ENCODE data around the gene TEKT2. TPM values are rescaled to one million over a fixed set of nuclear protein-coding genes. Genes with fewer than 3 reads are reported as not detected.

The TEKT2 gene
- total and polyA plus RNA-seq, 2 of the 4 experiments (the other 2 are of a cell fraction), result 0.18 TPM; not detected in 1

- dilution Hi-C loops (cut with HindIII; ENCODE audit: low sequenced_read_pairs, unreplicated experiment), result no loop called here
- Histone ChIP-seq H3K4me1 (ENCODE audit: control insufficient read depth, insufficient read depth, low read length) (peaks cover 26% of the 10 kb centered on the region), H3K56ac (ENCODE audit: extremely low read depth, insufficient read depth, low read length) (no peak overlapping the region), H2BK5ac (ENCODE audit: low read depth, low read length, poor library complexity, severe bottlenecking) (peak overlapping the region; percentile 91), H3K23ac (ENCODE audit: low read depth, low read length) (no peak overlapping the region), H4K5ac (ENCODE audit: low read depth, low read length) (no peak overlapping the region), H3K9me1 (ENCODE audit: insufficient read depth, low read length) (peaks cover 35% of the 10 kb centered on the region), H2BK120ac (ENCODE audit: low read depth, low read length) (peak overlapping the region; percentile 44; the same call in 1 of the 2 replicates), H3K9me3 (ENCODE audit: control insufficient read depth, insufficient read depth, low read length) (no peaks in the 10 kb centered on the region), H2AFZ (replicated peaks; ENCODE audit: low read length, poor library complexity) (no peak overlapping the region), H3K4me2 (ENCODE audit: low read depth, low read length) (no peak overlapping the region), H3K27ac (ENCODE audit: insufficient read depth, low read length) (no peak overlapping the region), H3K9ac (ENCODE audit: low read depth, low read length) (no peak overlapping the region), H3K4me3 (ENCODE audit: insufficient read depth, low read depth, low read length) (no peak overlapping the region), H4K91ac (ENCODE audit: insufficient read depth, low read depth, low read length) (peak overlapping the region; percentile 58; the same call in 1 of the 2 replicates), H3K14ac (replicated peaks; ENCODE audit: low read depth, low read length) (no peak overlapping the region), H3K79me1 (ENCODE audit: low read depth in 1 of 2, low read length in 2 of 2) (peaks cover 11 to 40% of the 10 kb centered on the region in 2 experiments; a peak in 3 of 4 replicates), H3K27me3 (ENCODE audit: control insufficient read depth, insufficient read depth, low read length) (no peaks in the 10 kb centered on the region), H3K36me3 (ENCODE audit: control insufficient read depth, insufficient read depth, low read length) (peaks cover 19% of the 10 kb centered on the region), H2AK9ac (replicated peaks; ENCODE audit: low read depth, low read length, poor library complexity) (peak overlapping the region; percentile 12), H3K18ac (ENCODE audit: low read depth, low read length) (no peak overlapping the region), H2BK20ac (ENCODE audit: low read depth, low read length) (0 out of 2 replicates have a peak overlapping the region, but pooled peaks have one; percentile 26), H2BK15ac (ENCODE audit: low read depth, low read length) (peak overlapping the region; percentile 54; the same call in 1 of the 3 replicates), H4K20me1 (ENCODE audit: insufficient read depth, low read length) (peaks cover 4% of the 10 kb centered on the region; the same call in 1 of the 2 replicates), H2AK5ac (ENCODE audit: low read depth, low read length) (peak overlapping the region; percentile 74; the same call in 1 of the 2 replicates), H4K8ac (ENCODE audit: low read depth in 2 of 2, low read length in 2 of 2) (peak overlapping the region; percentile 4 to 83; a peak in 3 of 4 replicates), H3K4ac (ENCODE audit: low read depth, low read length) (peak overlapping the region; percentile 85; the same call in 1 of the 2 replicates)
- ChIA-PET POLR2A (ENCODE audit: unreplicated experiment) (no interaction called here), CTCF (interaction anchor here (0.8 to 4.7 kb wide), 10 partner anchors 13 to 201 kb away, joined by 3 to 21 read pairs (median 6); partner anchors contain the start of gene TRAPPC3)
- BruUV-seq (replicated peaks), result no TSS peak
- no peak for ATAC-seq (ENCODE audit: low read depth)
- TF ChIP-seq NFE2L2 (IDR thresholded peaks at IDR 0.05; ENCODE audit: low read depth, low read length) (no peak), CEBPB (IDR thresholded peaks at IDR 0.05; ENCODE audit: low read depth, low read length) (no peak), MXI1 (IDR thresholded peaks at IDR 0.05; ENCODE audit: borderline replicate concordance, low read depth, low read length) (no peak), CHD1 (IDR thresholded peaks at IDR 0.05; ENCODE audit: low read depth, low read length) (no peak), RAD21 (IDR thresholded peaks at IDR 0.05; ENCODE audit: low read length) (no peak)
- DNase-seq, result no peak
- in situ Hi-C loops (cut with MboI; ENCODE audit: low sequenced_read_pairs), result no loop called here
- WGBS, 2 experiments (ENCODE audit: extremely low coverage in 2 of 2, insufficient read length in 1 of 2), result no CpG with 5 or more reads among the region's 6 CpGs
- intact Hi-C loops (cut with micrococcal nuclease), result no loop called here
Observed at GRCh38 chr1:36135330-36135667, 51.4 kb downstream of the TEKT2 start.

All from IMR-90 (cell line).